Caco-2 (cell line): ENCODE measurements around the gene LETMD1. TPM values are rescaled to one million over a fixed set of nuclear protein-coding genes. Genes with fewer than 3 reads are reported as not detected.

ENCODE experiments used
- BruUV-seq: library from RNA; stranded (reverse); fragments of 400-500 nt; replicated peaks from 2 replicates; lab custom pipeline; 2021; lab: Mats Ljungman, UMichigan
- CTCF ChIA-PET: fragments of 300-600 bp; sonication (Branson Sonifier 250); formaldehyde crosslinking; loops from one replicate; lab custom pipeline; 2022; ENCODE audit warnings: antibody characterized with exemption; lab: Charles Lee
- POLR2A ChIA-PET: fragments of 300-600 bp; sonication (Branson Sonifier 250); formaldehyde crosslinking; loops from one replicate; lab custom pipeline; 2022; ENCODE audit warnings: antibody characterized with exemption; lab: Charles Lee
- DNase-seq, 2 experiments: peaks; one replicate each; pipeline versions ENCODE4 v3.0.0 to v3.0.0-alpha.2; 2020 to 2022
- H3K27me3 ChIP-seq: replicated peaks from 2 replicates; pipeline ENCODE4 v1.6.0; 2011; ENCODE audit warnings: low read length; ENCODE audit not compliant: control insufficient read depth, insufficient read depth
- H3K36me3 ChIP-seq: 2 replicates; pipeline ENCODE4 v1.5.1; 2011; ENCODE audit warnings: low read length; ENCODE audit not compliant: control insufficient read depth, insufficient read depth
- H3K4me1 ChIP-seq: fragments of 250-450 bp; sonication (Bioruptor Pico); 2 replicates; pipeline ENCODE4 v1.5.1; 2020; ENCODE audit warnings: mild to moderate bottlenecking
- H3K4me3 ChIP-seq: 2 replicates; pipeline ENCODE4 v1.5.1; 2011; ENCODE audit warnings: low read depth, mild to moderate bottlenecking, control low read depth, low read length
- H3K9me3 ChIP-seq: fragments of 250-450 bp; sonication (Bioruptor Pico); 2 replicates; pipeline ENCODE4 v1.5.1; 2020; ENCODE audit warnings: mild to moderate bottlenecking, moderate library complexity
- H3K27ac Mint-ChIP-seq: one replicate; pipeline ENCODE4 v1.8.0; 2022; ENCODE audit warnings: mixed read lengths; ENCODE audit not compliant: unreplicated experiment
- H3K27me3 Mint-ChIP-seq: one replicate; pipeline ENCODE4 v1.8.0; 2022; ENCODE audit warnings: mixed read lengths; ENCODE audit not compliant: insufficient read depth, unreplicated experiment
- H3K36me3 Mint-ChIP-seq: one replicate; pipeline ENCODE4 v1.8.0; 2022; ENCODE audit warnings: mild to moderate bottlenecking, mixed read lengths; ENCODE audit not compliant: insufficient read depth, unreplicated experiment
- H3K4me1 Mint-ChIP-seq: one replicate; pipeline ENCODE4 v1.8.0; 2022; ENCODE audit warnings: low read depth, mixed read lengths; ENCODE audit not compliant: unreplicated experiment
- H3K4me3 Mint-ChIP-seq: one replicate; pipeline ENCODE4 v1.8.0; 2022; ENCODE audit warnings: mild to moderate bottlenecking, moderate library complexity, mixed read lengths; ENCODE audit not compliant: unreplicated experiment
- H3K9me3 Mint-ChIP-seq: one replicate; pipeline ENCODE4 v1.8.0; 2022; ENCODE audit warnings: mixed read lengths; ENCODE audit not compliant: unreplicated experiment
- CTCF ChIP-seq, 2 experiments: fragments of 200-600 bp in 1 of 2; IDR thresholded peaks; 1 replicate in 1 of 2; 2 replicates in 1 of 2; pipeline versions ENCODE4 v1.5.1 to v1.8.0; 2011 to 2022; ENCODE audit warnings: antibody characterized with exemption in 1 of 2, control low read depth in 1 of 2, inconsistent platforms in 1 of 2, low read depth in 1 of 2, low read length in 1 of 2, mild to moderate bottlenecking in 1 of 2, moderate library complexity in 1 of 2; ENCODE audit not compliant: insufficient read depth in 1 of 2, severe bottlenecking in 1 of 2, unreplicated experiment in 1 of 2
- intact Hi-C: fragments of 100-400 bp; cut with micrococcal nuclease; formaldehyde crosslinking; loops from one replicate; pipeline ENCODE4 v1.10.0; 2022; ENCODE audit not compliant: unreplicated experiment
- total RNA-seq: library from RNA; stranded (reverse); gene quantifications from 2 replicates; pipeline ENCODE4 v1.2.3, GENCODE V29; 2022

LETMD1 gene
- total RNA-seq, 1 experiment from 2014 or later: 90.6 TPM

DNA sequence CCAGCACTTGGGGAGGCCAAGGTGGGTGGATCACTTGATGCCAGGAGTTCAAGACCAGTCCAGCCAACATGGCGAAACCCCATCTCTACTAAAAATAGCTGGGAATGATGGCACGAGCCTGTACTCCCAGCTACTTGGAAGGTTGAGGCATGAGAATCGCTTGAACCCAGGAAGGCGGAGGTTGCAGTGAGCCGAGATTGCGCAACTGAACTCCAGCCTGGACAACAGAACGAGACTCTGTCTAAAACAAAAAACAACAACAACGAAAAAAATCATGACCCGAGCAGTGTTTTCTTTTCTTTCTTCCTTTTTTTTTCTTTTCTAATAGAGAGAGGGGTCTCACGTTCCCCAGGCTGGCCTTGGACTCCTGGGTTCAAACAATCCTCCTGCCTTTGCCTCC is 38.8 kb downstream of the LETMD1 start:
- Histone ChIP-seq H3K9me3 (no peaks in the 10 kb centered on the region), H3K36me3 (no peaks in the 10 kb centered on the region), H3K27me3 (no peaks in the 10 kb centered on the region), H3K4me3 (no peak overlapping the region), H3K4me1 (peaks cover 3% of the 10 kb centered on the region; the same call in 1 of the 2 replicates)
- DNase-seq: no peak
- intact Hi-C loops: no loop called here
- no peaks in the 10 kb centered on the region for H3K9me3 Mint-ChIP-seq
- H3K36me3 Mint-ChIP-seq: peaks cover 47% of the 10 kb centered on the region
- H3K27me3 Mint-ChIP-seq: no peaks in the 10 kb centered on the region
- H3K4me1 Mint-ChIP-seq: peaks cover 12% of the 10 kb centered on the region
- BruUV-seq: no TSS peak
- ChIA-PET CTCF (no interaction called here), POLR2A (no interaction called here)
- H3K4me3 Mint-ChIP-seq: no peak overlapping the region
- TF ChIP-seq CTCF (IDR thresholded peaks at IDR 0.05; ENCODE audit: insufficient read depth in 1 of 2, low read depth in 1 of 2, low read length in 1 of 2, severe bottlenecking in 1 of 2, unreplicated experiment in 1 of 2): no peak
- no peak overlapping the region for H3K27ac Mint-ChIP-seq

DNA sequence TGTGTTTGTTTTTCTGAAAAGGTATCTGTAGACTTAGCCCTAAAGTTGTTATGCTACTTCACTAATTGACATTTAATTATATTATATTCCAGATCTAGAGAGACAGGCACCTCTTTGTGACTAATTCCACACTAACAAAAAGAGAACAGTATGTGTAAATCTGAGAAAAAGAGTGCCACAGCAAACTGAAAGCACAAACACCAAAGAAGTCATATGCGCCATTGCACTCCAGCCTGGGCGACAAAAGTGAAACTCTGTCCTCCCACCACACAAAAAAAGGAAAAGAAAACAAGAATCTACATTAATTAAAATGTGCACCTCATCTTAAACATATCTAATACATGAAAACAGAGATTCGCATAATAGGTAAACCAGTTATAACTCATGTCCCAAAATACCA is 39.7 kb downstream of the LETMD1 start:
- Mint-ChIP-seq H3K36me3 (peaks cover 46% of the 10 kb centered on the region), H3K4me3 (no peak overlapping the region), H3K27ac (no peak overlapping the region), H3K4me1 (peaks cover 3% of the 10 kb centered on the region), H3K9me3 (no peaks in the 10 kb centered on the region), H3K27me3 (no peaks in the 10 kb centered on the region)
- ChIA-PET CTCF (no interaction called here), POLR2A (interaction anchor here (0.6 kb wide), 1 partner anchor 84 kb away, joined by 3 read pairs; no protein-coding TSS in a partner anchor)
- no peaks in the 10 kb centered on the region for H3K4me1 ChIP-seq
- H3K4me3 ChIP-seq: no peak overlapping the region
- H3K27me3 ChIP-seq: no peaks in the 10 kb centered on the region
- no peak for TF ChIP-seq CTCF (IDR thresholded peaks at IDR 0.05; ENCODE audit: insufficient read depth in 1 of 2, low read depth in 1 of 2, low read length in 1 of 2, severe bottlenecking in 1 of 2, unreplicated experiment in 1 of 2)
- H3K9me3 ChIP-seq: no peaks in the 10 kb centered on the region
- no peak for DNase-seq
- no peaks in the 10 kb centered on the region for H3K36me3 ChIP-seq
- intact Hi-C loops: no loop called here
- no TSS peak for BruUV-seq

- H3K27ac Mint-ChIP-seq: no peak overlapping the region
- no peaks in the 10 kb centered on the region for H3K9me3 Mint-ChIP-seq
- Histone ChIP-seq H3K27me3 (no peaks in the 10 kb centered on the region), H3K4me3 (no peak overlapping the region), H3K36me3 (no peaks in the 10 kb centered on the region), H3K9me3 (no peaks in the 10 kb centered on the region), H3K4me1 (no peaks in the 10 kb centered on the region)
- no peak for TF ChIP-seq CTCF (IDR thresholded peaks at IDR 0.05; ENCODE audit: insufficient read depth in 1 of 2, low read depth in 1 of 2, low read length in 1 of 2, severe bottlenecking in 1 of 2, unreplicated experiment in 1 of 2)
- no TSS peak for BruUV-seq
- H3K36me3 Mint-ChIP-seq: peaks cover 50% of the 10 kb centered on the region
- intact Hi-C loops: no loop called here
- POLR2A ChIA-PET: no interaction called here
- no peaks in the 10 kb centered on the region for H3K4me1 Mint-ChIP-seq
- no peaks in the 10 kb centered on the region for H3K27me3 Mint-ChIP-seq
- DNase-seq: no peak
- H3K4me3 Mint-ChIP-seq: no peak overlapping the region
- CTCF ChIA-PET: no interaction called here
These were observed 42.6 kb downstream of the LETMD1 start for GRCh38 chr12:51090705-51091229.
